ENCODE measurements around the gene GP1BB. TPM values are rescaled to one million over a fixed set of nuclear protein-coding genes. Genes with fewer than 3 reads are reported as not detected.

Gene GP1BB
- total and polyA plus RNA-seq, 5 donors from 2014 or later = 6.4 TPM; not detected in 4

- H3K4me3 ChIP-seq (ENCODE audit: low read depth, low read length) = no peak overlapping the region
- Mint-ChIP-seq H3K4me3 (peak overlapping the region; percentile 47 to 88 (median 60)), H3K27me3 (peaks cover 78% of the 10 kb centered on the region), H3K36me3 (no peaks in the 10 kb centered on the region), H3K4me1 (peaks cover 0 to 30% (median 8%) of the 10 kb centered on the region in 4 donors), H3K27ac (no peak overlapping the region), H3K9me3 (peaks cover 0 to 2% (median 0%) of the 10 kb centered on the region in 7 donors)
- no peaks in the 10 kb centered on the region for H3K9me3 ChIP-seq (ENCODE audit: control insufficient read depth in 2 of 2, low read length in 2 of 2)
- H3K36me3 ChIP-seq (ENCODE audit: control insufficient read depth, insufficient read depth, low read length) = no peaks in the 10 kb centered on the region
- H3K27ac ChIP-seq (ENCODE audit: insufficient read depth, low read length, poor library complexity, severe bottlenecking) = no peak overlapping the region
- H3K4me1 ChIP-seq (ENCODE audit: control insufficient read depth, insufficient read depth, low read length, poor library complexity, severe bottlenecking) = peaks cover 22% of the 10 kb centered on the region
- ATAC-seq (ENCODE audit: low read depth in 2 of 2) (peak; percentile 36 to 62), DNase-seq (peak; percentile 14 to 71 (median 26))
- H3K27me3 ChIP-seq (ENCODE audit: control insufficient read depth, insufficient read depth, low read length) = peaks cover 8% of the 10 kb centered on the region
Measured at GRCh38 chr22:19766511-19767426, 43.4 kb downstream of the GP1BB start.

GRCh38 chr22:19767427-19768341, 44.3 kb downstream of the GP1BB start:
- Histone ChIP-seq H3K4me1 (ENCODE audit: control insufficient read depth, insufficient read depth, low read length, poor library complexity, severe bottlenecking) (peaks cover 22% of the 10 kb centered on the region), H3K4me3 (ENCODE audit: low read depth, low read length) (no peak overlapping the region), H3K36me3 (ENCODE audit: control insufficient read depth, insufficient read depth, low read length) (no peaks in the 10 kb centered on the region), H3K9me3 (ENCODE audit: control insufficient read depth in 2 of 2, low read length in 2 of 2) (no peaks in the 10 kb centered on the region), H3K27ac (ENCODE audit: insufficient read depth, low read length, poor library complexity, severe bottlenecking) (no peak overlapping the region), H3K27me3 (ENCODE audit: control insufficient read depth, insufficient read depth, low read length) (peaks cover 8% of the 10 kb centered on the region)
- ATAC-seq (ENCODE audit: low read depth in 2 of 2) (no peak), DNase-seq (no peak)
- peak overlapping the region in 3 of 4 donors; percentile 47 to 66 (median 58) for H3K4me3 Mint-ChIP-seq
- H3K27me3 Mint-ChIP-seq = peaks cover 78% of the 10 kb centered on the region
- peaks cover 0 to 2% (median 0%) of the 10 kb centered on the region in 7 donors for H3K9me3 Mint-ChIP-seq
- peaks cover 0 to 25% (median 8%) of the 10 kb centered on the region in 4 donors for H3K4me1 Mint-ChIP-seq
- H3K27ac Mint-ChIP-seq = no peak overlapping the region
- no peaks in the 10 kb centered on the region for H3K36me3 Mint-ChIP-seq

- H3K4me1 ChIP-seq (ENCODE audit: control insufficient read depth, insufficient read depth, low read length, poor library complexity, severe bottlenecking) = peaks cover 22% of the 10 kb centered on the region
- peaks cover 8% of the 10 kb centered on the region for H3K27me3 ChIP-seq (ENCODE audit: control insufficient read depth, insufficient read depth, low read length)
- Mint-ChIP-seq H3K27ac (peak overlapping the region in 1 of 3 donors; percentile 32), H3K36me3 (no peaks in the 10 kb centered on the region), H3K4me3 (peak overlapping the region in 1 of 4 donors; percentile 31), H3K9me3 (peaks cover 0 to 2% (median 0%) of the 10 kb centered on the region in 7 donors), H3K4me1 (peaks cover 0 to 25% (median 8%) of the 10 kb centered on the region in 4 donors), H3K27me3 (peaks cover 80% of the 10 kb centered on the region)
- no peaks in the 10 kb centered on the region for H3K36me3 ChIP-seq (ENCODE audit: control insufficient read depth, insufficient read depth, low read length)
- H3K4me3 ChIP-seq (ENCODE audit: low read depth, low read length) = no peak overlapping the region
- ATAC-seq (ENCODE audit: low read depth in 2 of 2) = no peak
- no peaks in the 10 kb centered on the region for H3K9me3 ChIP-seq (ENCODE audit: control insufficient read depth in 2 of 2, low read length in 2 of 2)
- DNase-seq = no peak
- no peak overlapping the region for H3K27ac ChIP-seq (ENCODE audit: insufficient read depth, low read length, poor library complexity, severe bottlenecking)
Measured at GRCh38 chr22:19769393-19769715, 46.0 kb downstream of the GP1BB start.

GRCh38 chr22:19770349-19771220, 47.2 kb downstream of the GP1BB start:
- H3K4me3 ChIP-seq (ENCODE audit: low read depth, low read length) = no peak overlapping the region
- DNase-seq (no peak), ATAC-seq (ENCODE audit: low read depth in 2 of 2) (no peak)
- H3K4me1 Mint-ChIP-seq = peaks cover 0 to 17% (median 8%) of the 10 kb centered on the region in 4 donors
- no peak overlapping the region for H3K4me3 Mint-ChIP-seq
- no peaks in the 10 kb centered on the region for H3K36me3 Mint-ChIP-seq
- H3K27ac ChIP-seq (ENCODE audit: insufficient read depth, low read length, poor library complexity, severe bottlenecking) = no peak overlapping the region
- peaks cover 0 to 2% (median 0%) of the 10 kb centered on the region in 7 donors for H3K9me3 Mint-ChIP-seq
- peaks cover 18% of the 10 kb centered on the region for H3K4me1 ChIP-seq (ENCODE audit: control insufficient read depth, insufficient read depth, low read length, poor library complexity, severe bottlenecking)
- H3K27me3 Mint-ChIP-seq = peaks cover 72% of the 10 kb centered on the region
- H3K27me3 ChIP-seq (ENCODE audit: control insufficient read depth, insufficient read depth, low read length) = peaks cover 5% of the 10 kb centered on the region
- no peaks in the 10 kb centered on the region for H3K36me3 ChIP-seq (ENCODE audit: control insufficient read depth, insufficient read depth, low read length)
- H3K27ac Mint-ChIP-seq = no peak overlapping the region
- H3K9me3 ChIP-seq (ENCODE audit: control insufficient read depth in 2 of 2, low read length in 2 of 2) = no peaks in the 10 kb centered on the region

GRCh38 chr22:19772422-19772672, 49.0 kb downstream of the GP1BB start:
- Histone ChIP-seq H3K4me1 (ENCODE audit: control insufficient read depth, insufficient read depth, low read length, poor library complexity, severe bottlenecking) (peaks cover 9% of the 10 kb centered on the region), H3K27me3 (ENCODE audit: control insufficient read depth, insufficient read depth, low read length) (peaks cover 5% of the 10 kb centered on the region), H3K9me3 (ENCODE audit: control insufficient read depth in 2 of 2, low read length in 2 of 2) (no peaks in the 10 kb centered on the region), H3K4me3 (ENCODE audit: low read depth, low read length) (no peak overlapping the region), H3K36me3 (ENCODE audit: control insufficient read depth, insufficient read depth, low read length) (no peaks in the 10 kb centered on the region), H3K27ac (ENCODE audit: insufficient read depth, low read length, poor library complexity, severe bottlenecking) (no peak overlapping the region)
- H3K27ac Mint-ChIP-seq = no peak overlapping the region
- no peak overlapping the region for H3K4me3 Mint-ChIP-seq
- H3K27me3 Mint-ChIP-seq = peaks cover 71% of the 10 kb centered on the region
- peaks cover 0 to 2% (median 0%) of the 10 kb centered on the region in 7 donors for H3K9me3 Mint-ChIP-seq
- DNase-seq (no peak), ATAC-seq (ENCODE audit: low read depth in 2 of 2) (no peak)
- H3K4me1 Mint-ChIP-seq = peaks cover 0 to 20% (median 6%) of the 10 kb centered on the region in 4 donors
- H3K36me3 Mint-ChIP-seq = no peaks in the 10 kb centered on the region

GRCh38 chr22:19772673-19773469, 49.5 kb downstream of the GP1BB start:
- DNase-seq = no peak
- no peak overlapping the region for H3K4me3 ChIP-seq (ENCODE audit: low read depth, low read length)
- H3K4me3 Mint-ChIP-seq = no peak overlapping the region
- no peaks in the 10 kb centered on the region for H3K9me3 ChIP-seq (ENCODE audit: control insufficient read depth in 2 of 2, low read length in 2 of 2)
- no peak for ATAC-seq (ENCODE audit: low read depth in 2 of 2)
- no peaks in the 10 kb centered on the region for H3K36me3 ChIP-seq (ENCODE audit: control insufficient read depth, insufficient read depth, low read length)
- peaks cover 65% of the 10 kb centered on the region for H3K27me3 Mint-ChIP-seq
- H3K36me3 Mint-ChIP-seq = no peaks in the 10 kb centered on the region
- H3K9me3 Mint-ChIP-seq = peaks cover 0 to 3% (median 0%) of the 10 kb centered on the region in 7 donors
- peaks cover 0 to 15% (median 4%) of the 10 kb centered on the region in 4 donors for H3K4me1 Mint-ChIP-seq
- peaks cover 5% of the 10 kb centered on the region for H3K4me1 ChIP-seq (ENCODE audit: control insufficient read depth, insufficient read depth, low read length, poor library complexity, severe bottlenecking)
- peaks cover 3% of the 10 kb centered on the region for H3K27me3 ChIP-seq (ENCODE audit: control insufficient read depth, insufficient read depth, low read length)
- no peak overlapping the region for H3K27ac ChIP-seq (ENCODE audit: insufficient read depth, low read length, poor library complexity, severe bottlenecking)
- H3K27ac Mint-ChIP-seq = no peak overlapping the region
